Inflammatory macrophage treated with lipopolysaccharide for 1 hour (primary cell): ENCODE results near the gene OPRD1.
A peak's percentile ranks its signal among the peaks of the same experiment; 100 is the strongest.
"Not testable (repeated sequence)": the region's sequence is repeated elsewhere in the genome, so short reads cannot be mapped to it uniquely, and the experiment has no call there.

Experiments used
- DNase-seq, 2 donors: peaks; one replicate each; pipeline ENCODE4 v3.0.0-alpha.2; 2020 to 2022

The OPRD1 gene

GRCh38 chr1:28848416-28848815 lies 36.4 kb downstream of the OPRD1 start:
- no peak for DNase-seq

- DNase-seq, result peak; percentile 9 to 25
These were observed 41.2 kb downstream of the OPRD1 start for GRCh38 chr1:28853093-28853742.

GRCh38 chr1:28854406-28854805 lies 42.4 kb downstream of the OPRD1 start:
- DNase-seq, result not testable (repeated sequence)

GRCh38 chr1:28855046-28855445 lies 43.1 kb downstream of the OPRD1 start:
- DNase-seq, result no peak

- no peak for DNase-seq
These were observed 43.5 kb downstream of the OPRD1 start for GRCh38 chr1:28855469-28855951.

GRCh38 chr1:28855969-28856368 lies 44.0 kb downstream of the OPRD1 start:
- DNase-seq, result no peak

GRCh38 chr1:28860332-28861073 lies 48.5 kb downstream of the OPRD1 start:
- DNase-seq, result no peak

- no peak for DNase-seq
These were observed 50.8 kb downstream of the OPRD1 start for GRCh38 chr1:28862571-28863403.

- no peak for DNase-seq
These were observed 52.7 kb downstream of the OPRD1 start for GRCh38 chr1:28864695-28865094.

- DNase-seq, result no peak
These were observed 54.2 kb downstream of the OPRD1 start for GRCh38 chr1:28865997-28866650.

GRCh38 chr1:28867850-28868249 lies 55.9 kb downstream of the OPRD1 start:
- DNase-seq, result no peak

- DNase-seq, result no peak
These were observed 58.0 kb downstream of the OPRD1 start for GRCh38 chr1:28869952-28870351.

- no peak for DNase-seq
These were observed 59.8 kb downstream of the OPRD1 start for GRCh38 chr1:28871631-28872401.

GRCh38 chr1:28875134-28875533 lies 63.2 kb downstream of the OPRD1 start:
- peak; percentile 42 to 54 for DNase-seq

- peak; percentile 46 to 94 for DNase-seq
These were observed 65.3 kb downstream of the OPRD1 start for GRCh38 chr1:28877132-28877781.

- DNase-seq, result no peak
These were observed 66.8 kb downstream of the OPRD1 start for GRCh38 chr1:28878796-28879195.

GRCh38 chr1:28882009-28882628 lies 70.1 kb downstream of the OPRD1 start:
- DNase-seq, result peak; percentile 59 to 88

GRCh38 chr1:28883242-28883616 lies 71.3 kb downstream of the OPRD1 start:
- no peak for DNase-seq

- no peak for DNase-seq
These were observed 73.5 kb downstream of the OPRD1 start for GRCh38 chr1:28885472-28885877.

GRCh38 chr1:28885977-28886730 lies 74.2 kb downstream of the OPRD1 start:
- DNase-seq, result peak; percentile 37 to 48
